Activated T-helper 1 cell treated with Interleukin-2 at 50 U/mL for 16 hours (primary cell): ENCODE measurements around the gene RPRM.
"Not testable (repeated sequence)": the region's sequence is repeated elsewhere in the genome, so short reads cannot be mapped to it uniquely, and the experiment has no call there.

Experiments used
- DNase-seq: peaks from one replicate; pipeline ENCODE4 v3.0.0-alpha.2; 2020; ENCODE audit warnings: low read depth

RPRM gene

GRCh38 chr2:153478289-153479261 lies at the start of gene RPRM:
TSS of gene RPRM (minus strand) at chr2:153478762. CDS start at chr2:153478565, 197 bp downstream.
- DNase-seq: peak; percentile 13

GRCh38 chr2:153519257-153519875 lies 40.8 kb upstream of the RPRM start:
- DNase-seq: peak; percentile 8

- no peak for DNase-seq
Observed at GRCh38 chr2:153512331-153512730, 33.8 kb upstream of the RPRM start.

- DNase-seq: no peak
Observed at GRCh38 chr2:153510996-153511395, 32.4 kb upstream of the RPRM start.

GRCh38 chr2:153509133-153509532 lies 30.6 kb upstream of the RPRM start:
- no peak for DNase-seq

GRCh38 chr2:153506499-153506898 lies 27.9 kb upstream of the RPRM start:
- DNase-seq: not testable (repeated sequence)

- DNase-seq: no peak
Observed at GRCh38 chr2:153499439-153499838, 20.9 kb upstream of the RPRM start.

GRCh38 chr2:153497938-153498629 lies 19.5 kb upstream of the RPRM start:
- DNase-seq: no peak

- DNase-seq: no peak
Observed at GRCh38 chr2:153495725-153496124, 17.2 kb upstream of the RPRM start.

- no peak for DNase-seq
Observed at GRCh38 chr2:153488072-153488471, 9.5 kb upstream of the RPRM start.

- DNase-seq: no peak
Observed at GRCh38 chr2:153487448-153487847, 8.9 kb upstream of the RPRM start.

GRCh38 chr2:153479573-153479972 lies 1.0 kb upstream of the RPRM start:
- no peak for DNase-seq

GRCh38 chr2:153477636-153478288 lies 800 bp downstream of the RPRM start:
- DNase-seq: no peak

- no peak for DNase-seq
Observed at GRCh38 chr2:153476816-153477635, 1.5 kb downstream of the RPRM start.

GRCh38 chr2:153476491-153476815 lies 2.1 kb downstream of the RPRM start:
- no peak for DNase-seq

GRCh38 chr2:153474876-153475435 lies 3.6 kb downstream of the RPRM start:
- no peak for DNase-seq

- no peak for DNase-seq
Observed at GRCh38 chr2:153474407-153474806, 4.2 kb downstream of the RPRM start.

GRCh38 chr2:153470867-153471266 lies 7.7 kb downstream of the RPRM start:
- no peak for DNase-seq

GRCh38 chr2:153464395-153464794 lies 14.2 kb downstream of the RPRM start:
- no peak for DNase-seq

- DNase-seq: no peak
Observed at GRCh38 chr2:153462338-153462859, 16.2 kb downstream of the RPRM start.

- DNase-seq: no peak
Observed at GRCh38 chr2:153461453-153461852, 17.1 kb downstream of the RPRM start.
